ENCODE results near the gene SMARCD2.
"Not testable (repeated sequence)": the region's sequence is repeated elsewhere in the genome, so short reads cannot be mapped to it uniquely, and the experiment has no call there.

Gene SMARCD2

GRCh38 chr17:63804328-63804727, 38.2 kb downstream of the SMARCD2 start:
- no peak for DNase-seq (ENCODE audit: low spot score)

GRCh38 chr17:63800783-63801182, 41.7 kb downstream of the SMARCD2 start:
- no peak for DNase-seq (ENCODE audit: low spot score)

- no peak for DNase-seq (ENCODE audit: low spot score)
Measured at GRCh38 chr17:63798572-63799106, 43.8 kb downstream of the SMARCD2 start.

GRCh38 chr17:63796375-63796774, 46.1 kb downstream of the SMARCD2 start:
- not testable (repeated sequence) for DNase-seq (ENCODE audit: low spot score)

- DNase-seq (ENCODE audit: low spot score): no peak
Measured at GRCh38 chr17:63792055-63792729, 50.3 kb downstream of the SMARCD2 start.

- no peak for DNase-seq (ENCODE audit: low spot score)
Measured at GRCh38 chr17:63790057-63790456, 52.4 kb downstream of the SMARCD2 start.

GRCh38 chr17:63786971-63787711, 55.3 kb downstream of the SMARCD2 start:
- no peak for DNase-seq (ENCODE audit: low spot score)

- no peak for DNase-seq (ENCODE audit: low spot score)
Measured at GRCh38 chr17:63786117-63786516, 56.4 kb downstream of the SMARCD2 start.

- DNase-seq (ENCODE audit: low spot score): no peak
Measured at GRCh38 chr17:63785556-63785955, 56.9 kb downstream of the SMARCD2 start.

- DNase-seq (ENCODE audit: low spot score): no peak
Measured at GRCh38 chr17:63783522-63783921, 59.0 kb downstream of the SMARCD2 start.

All from CD4-positive, alpha-beta T cell treated with Interleukin-6 at 100 ng/mL for 8 hours (primary cell).